ENCODE data around the gene C11orf54.

GRCh38 chr11:93694557-93694956 lies 46.9 kb upstream of the C11orf54 start:
- TF ChIP-seq GATA2 (IDR thresholded peaks at IDR 0.05; ENCODE audit: low read depth, low read length) (no peak), GATA3 (IDR thresholded peaks at IDR 0.05; ENCODE audit: low read depth, low read length) (no peak)

Measured in SH-SY5Y (cell line).